ENCODE results near the gene SPATA18. TPM values are rescaled to one million over a fixed set of nuclear protein-coding genes. Genes with fewer than 3 reads are reported as not detected.

Gene SPATA18, protein sequence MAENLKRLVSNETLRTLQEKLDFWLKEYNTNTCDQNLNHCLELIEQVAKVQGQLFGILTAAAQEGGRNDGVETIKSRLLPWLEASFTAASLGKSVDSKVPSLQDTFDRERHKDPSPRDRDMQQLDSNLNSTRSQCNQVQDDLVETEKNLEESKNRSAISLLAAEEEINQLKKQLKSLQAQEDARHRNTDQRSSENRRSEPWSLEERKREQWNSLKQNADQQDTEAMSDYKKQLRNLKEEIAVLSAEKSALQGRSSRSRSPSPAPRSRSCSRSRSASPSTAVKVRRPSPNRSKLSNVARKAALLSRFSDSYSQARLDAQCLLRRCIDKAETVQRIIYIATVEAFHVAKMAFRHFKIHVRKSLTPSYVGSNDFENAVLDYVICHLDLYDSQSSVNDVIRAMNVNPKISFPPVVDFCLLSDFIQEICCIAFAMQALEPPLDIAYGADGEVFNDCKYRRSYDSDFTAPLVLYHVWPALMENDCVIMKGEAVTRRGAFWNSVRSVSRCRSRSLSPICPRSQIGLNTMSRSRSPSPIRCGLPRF
- total RNA-seq (1 to 10 TPM in 1 of 2 donors, under 1 TPM in 1; 0.28 to 1.1 TPM), polyA plus RNA-seq (under 1 TPM; 0.03 to 0.52 TPM)

DNA sequence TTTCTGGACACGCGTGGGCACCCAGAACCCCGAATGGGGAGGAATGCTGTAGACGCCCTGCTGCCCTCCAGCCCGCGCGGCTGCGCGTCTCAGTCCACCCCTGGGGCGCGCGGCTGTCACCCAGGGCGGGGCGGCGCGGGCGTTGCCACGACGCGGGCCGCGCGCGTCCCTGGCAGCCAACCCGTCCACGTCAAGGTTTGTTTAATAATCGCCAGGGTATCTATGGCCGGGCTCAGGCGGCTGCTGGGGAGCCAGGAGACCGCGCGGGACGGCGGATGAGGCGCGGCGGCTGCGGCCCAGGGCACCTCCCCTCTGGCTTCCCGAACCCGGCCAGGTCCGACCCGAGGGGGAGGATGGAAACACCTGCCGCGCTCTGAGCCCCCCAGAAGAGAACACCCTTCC is at the start of gene SPATA18:
Gene SPATA18 (plus strand): TSS at position 92 of the 402 bp plus-strand sequence. CDS start 401 bp downstream, outside the sequence.
- no peaks in the 10 kb centered on the region for H3K9me3 ChIP-seq (ENCODE audit: control insufficient read depth in 4 of 4, low read length in 3 of 4)
- H3K27me3 ChIP-seq (ENCODE audit: control insufficient read depth in 4 of 4, insufficient read depth in 4 of 4, low read length in 3 of 4) = no peaks in the 10 kb centered on the region
- peak within 1 kb of the TSS; percentile 50 to 62 (median 60) for H3K4me3 ChIP-seq (ENCODE audit: low read depth in 1 of 3, low read length in 3 of 3)
- peak within 1 kb of the TSS; percentile 62 to 72 for H3K27ac ChIP-seq (ENCODE audit: low read depth in 1 of 2, low read length in 2 of 2)
- H3K36me3 ChIP-seq (ENCODE audit: control insufficient read depth in 4 of 4, insufficient read depth in 3 of 4, low read depth in 1 of 4, low read length in 3 of 4) = no peaks in the 10 kb centered on the region
- DNase-seq (ENCODE audit: low spot score) = no peak
- TF ChIP-seq GABPA (IDR thresholded peaks at IDR 0.05 in 1 of 2, conservative IDR thresholded peaks at IDR 0.05 in 1 of 2) = no peak
- no peak for TF ChIP-seq SP1 (IDR thresholded peaks at IDR 0.05)
- no peak for TF ChIP-seq EGR1 (IDR thresholded peaks at IDR 0.05; ENCODE audit: low read depth in 2 of 2)
- no peak for TF ChIP-seq HNF4A (conservative IDR thresholded peaks at IDR 0.05)
- no peak for TF ChIP-seq FOXA2 (IDR thresholded peaks at IDR 0.05)
- TF ChIP-seq JUND (IDR thresholded peaks at IDR 0.05) = no peak
- TF ChIP-seq RXRA (IDR thresholded peaks at IDR 0.05) = no peak
- TF ChIP-seq, protein P1, sequence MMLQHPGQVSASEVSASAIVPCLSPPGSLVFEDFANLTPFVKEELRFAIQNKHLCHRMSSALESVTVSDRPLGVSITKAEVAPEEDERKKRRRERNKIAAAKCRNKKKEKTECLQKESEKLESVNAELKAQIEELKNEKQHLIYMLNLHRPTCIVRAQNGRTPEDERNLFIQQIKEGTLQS (IDR thresholded peaks at IDR 0.05) = no peak
- TF ChIP-seq FOXA1 (IDR thresholded peaks at IDR 0.05) = no peak
- TF ChIP-seq RAD21 (IDR thresholded peaks at IDR 0.05) = no peak
- TF ChIP-seq, protein P2, sequence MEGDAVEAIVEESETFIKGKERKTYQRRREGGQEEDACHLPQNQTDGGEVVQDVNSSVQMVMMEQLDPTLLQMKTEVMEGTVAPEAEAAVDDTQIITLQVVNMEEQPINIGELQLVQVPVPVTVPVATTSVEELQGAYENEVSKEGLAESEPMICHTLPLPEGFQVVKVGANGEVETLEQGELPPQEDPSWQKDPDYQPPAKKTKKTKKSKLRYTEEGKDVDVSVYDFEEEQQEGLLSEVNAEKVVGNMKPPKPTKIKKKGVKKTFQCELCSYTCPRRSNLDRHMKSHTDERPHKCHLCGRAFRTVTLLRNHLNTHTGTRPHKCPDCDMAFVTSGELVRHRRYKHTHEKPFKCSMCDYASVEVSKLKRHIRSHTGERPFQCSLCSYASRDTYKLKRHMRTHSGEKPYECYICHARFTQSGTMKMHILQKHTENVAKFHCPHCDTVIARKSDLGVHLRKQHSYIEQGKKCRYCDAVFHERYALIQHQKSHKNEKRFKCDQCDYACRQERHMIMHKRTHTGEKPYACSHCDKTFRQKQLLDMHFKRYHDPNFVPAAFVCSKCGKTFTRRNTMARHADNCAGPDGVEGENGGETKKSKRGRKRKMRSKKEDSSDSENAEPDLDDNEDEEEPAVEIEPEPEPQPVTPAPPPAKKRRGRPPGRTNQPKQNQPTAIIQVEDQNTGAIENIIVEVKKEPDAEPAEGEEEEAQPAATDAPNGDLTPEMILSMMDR (IDR thresholded peaks at IDR 0.05; ENCODE audit: low read depth, low read length, missing input control) = no peak
- no peak for TF ChIP-seq HNF4G (IDR thresholded peaks at IDR 0.05)
- TF ChIP-seq, protein P3, sequence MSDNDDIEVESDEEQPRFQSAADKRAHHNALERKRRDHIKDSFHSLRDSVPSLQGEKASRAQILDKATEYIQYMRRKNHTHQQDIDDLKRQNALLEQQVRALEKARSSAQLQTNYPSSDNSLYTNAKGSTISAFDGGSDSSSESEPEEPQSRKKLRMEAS (IDR thresholded peaks at IDR 0.05) = no peak
- TF ChIP-seq, protein P4, sequence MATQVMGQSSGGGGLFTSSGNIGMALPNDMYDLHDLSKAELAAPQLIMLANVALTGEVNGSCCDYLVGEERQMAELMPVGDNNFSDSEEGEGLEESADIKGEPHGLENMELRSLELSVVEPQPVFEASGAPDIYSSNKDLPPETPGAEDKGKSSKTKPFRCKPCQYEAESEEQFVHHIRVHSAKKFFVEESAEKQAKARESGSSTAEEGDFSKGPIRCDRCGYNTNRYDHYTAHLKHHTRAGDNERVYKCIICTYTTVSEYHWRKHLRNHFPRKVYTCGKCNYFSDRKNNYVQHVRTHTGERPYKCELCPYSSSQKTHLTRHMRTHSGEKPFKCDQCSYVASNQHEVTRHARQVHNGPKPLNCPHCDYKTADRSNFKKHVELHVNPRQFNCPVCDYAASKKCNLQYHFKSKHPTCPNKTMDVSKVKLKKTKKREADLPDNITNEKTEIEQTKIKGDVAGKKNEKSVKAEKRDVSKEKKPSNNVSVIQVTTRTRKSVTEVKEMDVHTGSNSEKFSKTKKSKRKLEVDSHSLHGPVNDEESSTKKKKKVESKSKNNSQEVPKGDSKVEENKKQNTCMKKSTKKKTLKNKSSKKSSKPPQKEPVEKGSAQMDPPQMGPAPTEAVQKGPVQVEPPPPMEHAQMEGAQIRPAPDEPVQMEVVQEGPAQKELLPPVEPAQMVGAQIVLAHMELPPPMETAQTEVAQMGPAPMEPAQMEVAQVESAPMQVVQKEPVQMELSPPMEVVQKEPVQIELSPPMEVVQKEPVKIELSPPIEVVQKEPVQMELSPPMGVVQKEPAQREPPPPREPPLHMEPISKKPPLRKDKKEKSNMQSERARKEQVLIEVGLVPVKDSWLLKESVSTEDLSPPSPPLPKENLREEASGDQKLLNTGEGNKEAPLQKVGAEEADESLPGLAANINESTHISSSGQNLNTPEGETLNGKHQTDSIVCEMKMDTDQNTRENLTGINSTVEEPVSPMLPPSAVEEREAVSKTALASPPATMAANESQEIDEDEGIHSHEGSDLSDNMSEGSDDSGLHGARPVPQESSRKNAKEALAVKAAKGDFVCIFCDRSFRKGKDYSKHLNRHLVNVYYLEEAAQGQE (IDR thresholded peaks at IDR 0.05) = no peak
- no peak for TF ChIP-seq YY1 (IDR thresholded peaks at IDR 0.05)
- no peak for TF ChIP-seq NR2F2 (IDR thresholded peaks at IDR 0.05)
- no peak for TF ChIP-seq TAF1 (conservative IDR thresholded peaks at IDR 0.05)
- no peak within 1 kb of the TSS for H3K9ac ChIP-seq (ENCODE audit: low read depth in 1 of 2, low read length in 2 of 2)
- H3K4me1 ChIP-seq (ENCODE audit: control insufficient read depth in 4 of 4, insufficient read depth in 4 of 4, low read length in 3 of 4) = peaks cover 3 to 19% (median 10%) of the 10 kb centered on the region in 4 donors
- 4% methylated on average over 44 of the region's 44 CpGs for WGBS
